IPS DF 4.7 (cell line): ENCODE results near the gene RPS21.
"Not testable (repeated sequence)": the region's sequence is repeated elsewhere in the genome, so short reads cannot be mapped to it uniquely, and the experiment has no call there.

ENCODE experiments used
- DNase-seq: peaks from one replicate; pipeline ENCODE4 v3.0.0-alpha.2; 2013; ENCODE audit warnings: low spot score; ENCODE audit errors: extremely low read depth

The RPS21 gene

DNA sequence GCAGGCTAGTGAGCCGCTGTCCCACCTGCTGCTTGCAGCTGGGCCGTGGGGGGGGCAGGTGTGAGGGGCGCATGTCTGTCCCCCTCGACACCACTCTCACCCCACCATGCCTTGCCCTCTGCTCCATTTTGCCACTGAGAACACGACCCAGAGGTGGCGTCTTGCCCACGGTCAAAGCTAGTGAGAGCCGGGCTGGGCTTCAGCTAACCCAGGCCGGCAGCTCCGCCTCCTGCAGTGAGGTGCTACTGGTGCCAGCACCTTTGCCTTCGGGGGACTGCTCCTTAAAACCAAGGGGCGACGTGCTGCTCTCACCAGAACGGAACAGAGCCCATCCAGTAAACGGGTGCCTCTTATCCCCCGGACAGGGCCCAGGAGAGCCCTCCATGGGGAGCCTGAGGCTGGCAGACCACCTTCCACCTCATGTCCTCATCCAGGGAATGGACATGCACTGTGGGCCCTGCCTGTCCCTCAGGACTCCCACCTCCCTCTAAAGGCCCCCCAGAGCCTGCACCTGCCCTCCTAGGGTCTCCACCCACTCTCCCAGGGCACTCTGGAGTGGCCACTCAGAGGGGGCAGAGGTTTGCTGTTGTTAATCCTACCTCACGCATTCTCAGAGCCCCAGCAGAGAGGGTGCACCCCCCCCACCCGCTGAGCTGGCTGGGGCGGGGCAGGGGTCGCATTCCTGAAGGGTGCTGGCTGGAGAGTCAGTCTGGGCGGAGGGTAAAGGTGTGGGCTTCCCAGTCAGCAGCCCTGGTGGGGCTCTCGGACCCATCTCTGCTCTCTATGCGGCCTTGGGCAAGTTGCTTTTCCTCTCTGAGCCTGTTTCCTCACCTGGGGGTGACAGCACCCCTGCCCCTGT lies 37.6 kb downstream of the RPS21 start:
- DNase-seq = no peak

- DNase-seq = no peak
These were observed 38.6 kb downstream of the RPS21 start for GRCh38 chr20:62425281-62426058.

- not testable (repeated sequence) for DNase-seq
These were observed 39.1 kb downstream of the RPS21 start for GRCh38 chr20:62426059-62426348.

DNA sequence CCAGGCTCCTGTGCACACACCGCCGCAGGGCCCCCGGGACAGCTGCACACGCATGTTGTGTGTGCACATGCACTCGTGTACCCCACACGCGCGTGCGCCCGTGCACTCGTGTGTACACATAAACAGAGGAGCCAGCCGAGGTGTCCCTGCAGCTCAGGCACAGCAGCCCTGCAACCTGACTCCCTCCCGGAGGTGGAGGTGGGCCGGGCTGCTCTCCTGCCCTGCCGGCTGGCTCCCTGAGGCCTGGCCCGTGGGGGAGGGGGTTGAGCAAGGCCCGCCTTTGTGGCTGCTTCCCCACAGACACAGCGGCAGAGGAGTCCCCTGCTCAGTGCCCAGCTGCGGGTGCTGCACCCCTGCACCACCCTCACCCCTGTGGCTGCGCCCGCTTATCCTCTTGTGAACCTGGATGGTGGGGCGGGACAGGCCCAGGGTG lies 39.8 kb downstream of the RPS21 start:
- no peak for DNase-seq

- no peak for DNase-seq
These were observed 40.5 kb downstream of the RPS21 start, which contains the start of gene RBBP8NL for GRCh38 chr20:62427172-62428001. Gene RBBP8NL (minus strand): TSS chr20:62427539. CDS start chr20:62419647, 7,892 bp downstream.

GRCh38 chr20:62428002-62428372 lies 41.1 kb downstream of the RPS21 start:
- no peak for DNase-seq

GRCh38 chr20:62428396-62429295 lies 41.7 kb downstream of the RPS21 start:
- no peak for DNase-seq

- DNase-seq = no peak
These were observed 42.8 kb downstream of the RPS21 start for GRCh38 chr20:62429455-62430310.

GRCh38 chr20:62430311-62430853 lies 43.5 kb downstream of the RPS21 start:
- DNase-seq = no peak

DNA sequence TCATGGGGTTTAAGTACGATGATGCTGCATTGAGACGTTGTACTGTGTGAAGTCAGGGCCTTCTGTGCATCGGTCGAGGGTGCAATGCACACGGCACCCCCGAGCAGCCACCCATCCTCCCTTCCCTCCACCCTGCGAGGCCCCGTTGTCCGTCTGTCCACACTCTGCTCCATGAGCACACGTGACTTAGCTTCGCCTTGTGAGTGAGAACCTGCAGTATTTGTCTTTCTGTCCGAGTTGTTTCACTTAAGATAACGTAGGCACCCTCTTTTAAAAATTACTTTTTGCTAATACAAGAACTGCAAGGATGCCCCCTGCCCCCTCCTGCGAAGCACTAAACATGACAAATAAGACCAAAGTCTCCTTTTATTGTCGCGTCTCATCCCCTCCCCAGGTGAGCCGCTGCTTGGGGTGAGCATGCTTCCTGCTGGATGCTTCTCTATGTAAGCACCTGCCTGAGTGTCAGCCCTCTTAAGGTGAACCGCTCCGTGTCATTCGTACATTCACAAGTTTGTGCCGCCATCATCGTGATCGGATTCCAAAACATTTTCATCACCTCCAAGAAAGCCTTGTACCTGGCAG lies 44.1 kb downstream of the RPS21 start:
- no peak for DNase-seq

DNA sequence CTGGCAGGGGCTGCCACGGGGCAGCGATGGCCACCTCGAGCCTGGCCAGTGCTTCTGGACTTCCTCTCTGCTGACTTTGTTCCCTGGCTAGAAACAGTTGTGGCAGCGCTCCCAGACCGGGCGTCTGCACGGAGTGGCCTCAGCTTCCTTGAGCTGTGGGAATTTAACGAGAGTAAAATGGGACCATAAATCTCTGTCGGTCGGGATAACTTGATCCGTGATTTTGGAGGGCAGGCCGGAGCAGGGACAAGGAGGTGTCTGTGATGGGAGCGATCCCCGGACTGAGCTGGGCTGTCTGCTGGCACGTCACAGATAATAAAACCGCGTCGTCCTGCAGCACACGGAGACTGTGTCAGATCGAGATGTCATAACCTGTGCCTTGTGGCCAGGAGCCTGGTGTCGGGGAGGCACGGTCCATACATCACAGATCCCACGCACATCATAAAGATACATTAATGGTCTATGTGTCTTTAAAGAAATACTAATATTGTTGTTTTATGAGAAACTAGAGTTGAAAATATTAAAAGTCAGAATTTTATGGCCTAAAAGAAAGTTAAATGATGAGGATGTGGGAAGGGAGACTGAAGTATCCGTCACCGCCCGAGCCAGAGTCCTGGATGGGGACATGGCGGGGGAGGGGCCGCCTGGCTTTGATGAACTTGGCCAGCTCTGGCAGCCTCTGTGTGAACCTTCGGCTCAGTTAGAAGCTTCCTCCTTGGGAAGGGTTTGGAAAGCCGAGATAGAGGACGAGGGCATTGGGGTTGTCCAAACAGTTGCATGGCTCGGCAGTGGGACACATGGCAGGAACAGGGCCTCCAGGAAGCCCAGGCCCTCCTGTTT lies 47.0 kb downstream of the RPS21 start:
- DNase-seq = no peak

GRCh38 chr20:62436692-62437091 lies 49.8 kb downstream of the RPS21 start:
- no peak for DNase-seq

GRCh38 chr20:62437496-62437895 lies 50.6 kb downstream of the RPS21 start:
- no peak for DNase-seq

DNA sequence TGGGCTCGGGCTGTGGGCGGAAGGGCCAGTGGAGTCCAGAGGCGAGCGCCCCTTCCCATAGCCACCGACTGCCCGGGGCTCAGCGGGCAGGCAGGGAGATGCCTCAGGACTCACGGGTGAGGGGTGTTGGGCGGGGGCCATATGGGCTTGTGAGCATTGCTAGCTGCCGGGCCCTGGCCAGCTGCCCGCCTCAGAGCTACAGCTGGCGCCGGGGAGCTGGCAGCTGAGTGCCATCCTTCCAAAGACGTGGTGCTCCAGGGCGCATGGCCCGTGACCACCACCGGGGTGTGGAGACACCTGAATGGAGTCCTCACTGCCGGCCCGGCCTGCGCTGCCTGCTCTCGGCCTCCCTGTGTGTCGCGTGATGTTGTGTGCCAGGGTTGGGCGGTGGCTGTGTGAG lies 51.0 kb downstream of the RPS21 start:
- DNase-seq = no peak
